Activated CD4-positive, alpha-beta memory T cell treated with anti-CD3 and anti-CD28 coated beads, Interleukin-2, amount 10 ng/mL, durations not matched to agents 7 days and 5 days (primary cell): Measurements from ENCODE around the gene NCEH1. TPM values are rescaled to one million over a fixed set of nuclear protein-coding genes. Genes with fewer than 3 reads are reported as not detected.
A peak's percentile ranks its signal among the peaks of the same experiment; 100 is the strongest.

ENCODE experiments used
- CTCF ChIA-PET: fragments of 350-600 bp; sonication (Branson Sonifier 250); formaldehyde crosslinking; loops from one replicate; lab custom pipeline; 2021; ENCODE audit warnings: antibody characterized with exemption, inconsistent platforms; lab: Charles Lee
- POLR2A ChIA-PET: fragments of 350-600 bp; sonication (Branson Sonifier 250); formaldehyde crosslinking; loops from one replicate; lab custom pipeline; 2021; ENCODE audit warnings: antibody characterized with exemption; lab: Charles Lee
- DNase-seq: peaks from one replicate; pipeline ENCODE4 v3.0.0-alpha.2; 2020
- H3K27ac Mint-ChIP-seq: one replicate; pipeline ENCODE4 v1.8.0; 2021; ENCODE audit warnings: mild to moderate bottlenecking, mixed read lengths
- H3K27me3 Mint-ChIP-seq: one replicate; pipeline ENCODE4 v1.8.0; 2021; ENCODE audit warnings: mixed read lengths
- H3K36me3 Mint-ChIP-seq: one replicate; pipeline ENCODE4 v1.8.0; 2021; ENCODE audit warnings: low read depth, mixed read lengths
- H3K4me1 Mint-ChIP-seq: one replicate; pipeline ENCODE4 v1.8.0; 2021; ENCODE audit warnings: mixed read lengths
- H3K4me3 Mint-ChIP-seq: one replicate; pipeline ENCODE4 v1.8.0; 2021; ENCODE audit warnings: mild to moderate bottlenecking, mixed read lengths
- H3K9me3 Mint-ChIP-seq: one replicate; pipeline ENCODE4 v1.8.0; 2021; ENCODE audit warnings: mixed read lengths
- total RNA-seq, 2 experiments: library from RNA; stranded (reverse); gene quantifications; one replicate each; pipeline ENCODE4 v1.2.3, GENCODE V29; 2021

NCEH1 gene
- total RNA-seq, 2 experiments from 2014 or later = 7.2 to 9.6 TPM

DNA sequence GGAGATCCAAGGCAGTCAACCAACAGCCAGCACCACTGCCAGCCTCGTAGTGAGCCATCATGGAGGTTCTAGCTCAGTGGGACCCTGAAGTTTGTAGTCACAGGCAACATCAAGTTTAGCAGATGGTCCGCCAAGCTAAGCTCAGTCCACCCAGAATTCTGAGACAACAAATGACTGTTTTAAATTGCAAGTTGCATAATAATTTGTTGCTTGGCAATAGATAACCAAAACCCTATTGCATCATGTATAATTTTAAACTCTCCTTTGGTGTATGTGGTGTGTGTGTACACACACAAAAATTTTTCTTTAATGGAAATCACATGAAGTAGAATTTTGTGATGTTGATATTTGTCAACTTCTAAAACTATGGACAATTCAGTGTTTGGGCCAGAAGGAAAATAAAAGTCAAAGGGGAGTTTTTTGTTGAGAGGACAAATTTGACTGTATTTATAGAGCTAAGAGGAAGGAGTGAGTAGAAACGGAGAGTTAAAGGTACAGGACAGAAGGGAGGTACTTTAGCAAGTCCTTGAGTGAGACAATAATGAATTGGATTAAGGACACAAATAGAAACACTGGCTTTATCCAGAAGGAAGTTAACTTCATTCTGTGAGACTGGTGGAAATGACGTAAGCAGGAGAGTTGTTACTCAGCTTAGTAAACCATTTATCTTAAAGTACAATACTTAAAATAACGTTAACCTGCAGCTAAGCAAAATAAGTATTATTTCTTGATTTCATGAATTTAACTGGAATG, 83.6 kb downstream of the NCEH1 start:
- no peak overlapping the region for H3K27ac Mint-ChIP-seq
- H3K27me3 Mint-ChIP-seq = no peaks in the 10 kb centered on the region
- peaks cover 4% of the 10 kb centered on the region for H3K4me1 Mint-ChIP-seq
- DNase-seq = no peak
- CTCF ChIA-PET = interaction anchor here (0.9 to 1.6 kb wide), 2 partner anchors 32 to 166 kb away, joined by 5 read pairs; no protein-coding TSS in a partner anchor
- H3K4me3 Mint-ChIP-seq = no peak overlapping the region
- POLR2A ChIA-PET = no interaction called here
- no peaks in the 10 kb centered on the region for H3K9me3 Mint-ChIP-seq
- no peaks in the 10 kb centered on the region for H3K36me3 Mint-ChIP-seq

DNA sequence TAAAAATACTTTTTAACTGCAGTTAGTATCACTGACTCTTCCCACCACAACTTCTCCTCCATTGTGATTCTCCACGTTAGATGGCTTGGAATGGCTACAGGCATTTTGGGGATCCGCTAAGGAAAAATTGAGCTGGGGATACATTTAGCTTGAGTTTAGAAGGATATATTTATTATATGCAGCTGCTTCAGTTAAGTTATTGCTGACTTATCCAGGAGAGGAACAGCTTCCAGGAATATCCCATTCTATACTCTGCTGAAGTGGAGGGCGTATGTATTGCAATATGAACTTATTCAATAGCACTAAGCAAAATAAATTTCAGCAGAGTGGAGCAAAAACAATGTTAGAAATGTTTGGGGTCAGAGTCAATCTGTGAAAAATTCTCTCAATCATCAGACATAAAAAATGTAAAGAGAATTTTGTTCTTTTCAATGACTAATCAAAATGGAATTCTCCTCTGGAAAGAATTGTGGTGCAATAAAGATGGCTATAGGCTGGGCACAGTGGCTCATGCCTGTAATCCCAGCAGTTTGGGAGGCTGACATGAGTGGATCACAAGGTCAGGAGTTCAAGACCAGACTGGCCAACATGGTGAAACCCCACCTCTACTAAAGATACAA, 84.7 kb downstream of the NCEH1 start:
- no peaks in the 10 kb centered on the region for H3K9me3 Mint-ChIP-seq
- H3K27me3 Mint-ChIP-seq = no peaks in the 10 kb centered on the region
- ChIA-PET CTCF (interaction anchor here (0.7 to 2.8 kb wide), 4 partner anchors 10 to 293 kb away, joined by 3 to 22 read pairs (median 4); no protein-coding TSS in a partner anchor), POLR2A (no interaction called here)
- H3K36me3 Mint-ChIP-seq = no peaks in the 10 kb centered on the region
- no peak overlapping the region for H3K27ac Mint-ChIP-seq
- DNase-seq = no peak
- peaks cover 4% of the 10 kb centered on the region for H3K4me1 Mint-ChIP-seq
- H3K4me3 Mint-ChIP-seq = no peak overlapping the region

DNA sequence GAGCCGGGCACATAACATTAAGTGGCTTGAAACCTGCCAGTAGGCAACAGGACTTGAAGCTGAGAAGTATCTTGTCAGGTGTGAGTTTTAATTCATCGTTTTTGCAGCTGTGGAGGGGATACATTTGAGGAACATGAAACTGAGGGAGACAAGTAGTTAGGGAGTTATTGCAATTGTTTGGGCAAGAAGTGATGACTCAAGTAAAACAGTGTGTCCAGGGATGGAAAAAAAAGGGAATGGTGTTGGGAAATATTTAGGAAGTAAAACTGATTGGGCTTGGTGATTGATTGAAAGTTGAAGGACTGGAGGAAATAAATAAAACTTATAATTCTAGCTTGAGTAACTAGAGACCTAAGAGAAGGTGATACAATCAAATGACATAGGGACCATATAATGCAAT, 85.5 kb downstream of the NCEH1 start:
- H3K27ac Mint-ChIP-seq = no peak overlapping the region
- H3K36me3 Mint-ChIP-seq = no peaks in the 10 kb centered on the region
- H3K4me3 Mint-ChIP-seq = no peak overlapping the region
- H3K4me1 Mint-ChIP-seq = peaks cover 4% of the 10 kb centered on the region
- H3K9me3 Mint-ChIP-seq = no peaks in the 10 kb centered on the region
- CTCF ChIA-PET = interaction anchor here (0.7 to 3.6 kb wide), 4 partner anchors 10 to 293 kb away, joined by 3 to 22 read pairs (median 11); no protein-coding TSS in a partner anchor
- DNase-seq = no peak
- no peaks in the 10 kb centered on the region for H3K27me3 Mint-ChIP-seq
- POLR2A ChIA-PET = no interaction called here

DNA sequence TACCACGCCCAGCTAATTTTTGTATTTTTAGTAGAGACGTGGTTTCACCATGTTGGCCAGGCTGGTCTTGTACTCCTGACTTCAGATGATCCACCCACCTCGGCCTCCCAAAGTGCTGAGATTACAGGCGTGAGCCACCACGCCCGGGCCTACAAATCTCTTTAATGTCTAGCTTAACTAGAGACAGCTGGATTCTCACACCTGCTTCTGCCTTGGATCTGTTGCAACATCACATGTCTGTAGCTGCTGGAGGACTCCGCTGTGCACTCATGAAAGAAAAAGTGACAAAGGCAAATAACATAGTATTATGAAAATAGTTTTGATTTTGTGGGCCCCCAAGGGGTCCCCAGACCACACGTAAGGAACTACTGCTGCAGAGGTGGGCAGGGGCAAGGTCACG, 85.9 kb downstream of the NCEH1 start:
- CTCF ChIA-PET = interaction anchor here (1.5 to 3.6 kb wide), 4 partner anchors 41 to 292 kb away, joined by 4 to 22 read pairs (median 12); no protein-coding TSS in a partner anchor
- H3K36me3 Mint-ChIP-seq = no peaks in the 10 kb centered on the region
- no peak for DNase-seq

DNA sequence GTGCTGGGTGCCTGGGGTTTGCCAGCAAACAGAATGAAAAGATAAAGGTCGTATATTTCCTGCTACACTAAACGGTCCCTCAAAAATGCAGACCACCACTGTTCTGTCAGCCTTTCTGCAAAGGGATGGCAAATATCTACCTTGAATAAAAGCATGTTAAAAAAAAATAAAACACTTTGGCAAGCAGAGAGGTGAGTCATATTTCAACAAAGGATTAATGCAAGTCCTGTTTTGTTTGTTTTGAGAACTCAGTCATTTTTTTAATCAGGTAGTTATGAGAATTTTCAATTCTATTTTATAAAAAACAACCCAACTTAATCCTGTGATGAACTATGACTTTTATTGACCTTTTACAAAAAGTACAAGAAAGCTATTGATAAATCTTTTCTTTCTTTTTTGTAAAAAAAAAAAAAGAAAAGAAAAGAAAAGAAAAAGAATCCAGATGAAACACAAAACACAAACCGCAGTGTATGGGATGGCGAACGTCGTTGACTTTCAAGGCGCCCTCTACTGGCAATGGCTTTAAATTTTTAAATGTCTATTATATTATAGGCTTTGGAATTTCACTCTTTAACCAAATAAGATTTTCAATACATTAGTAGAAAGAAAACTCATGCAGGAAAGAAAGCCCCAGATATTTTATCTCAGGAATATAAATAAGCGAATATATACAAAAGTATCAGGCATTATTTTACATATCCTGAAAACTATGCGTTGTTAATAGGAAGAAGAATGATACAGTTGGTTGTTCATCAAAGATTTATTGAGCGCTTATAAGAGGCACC, 87.8 kb downstream of the NCEH1 start:
- H3K4me1 Mint-ChIP-seq = peaks cover 4% of the 10 kb centered on the region

More for the DNA sequence above, 85.9 kb downstream of the NCEH1 start:
- Mint-ChIP-seq H3K9me3 (no peaks in the 10 kb centered on the region), H3K27me3 (no peaks in the 10 kb centered on the region), H3K4me1 (peaks cover 4% of the 10 kb centered on the region), H3K4me3 (no peak overlapping the region), H3K27ac (no peak overlapping the region)
- POLR2A ChIA-PET = no interaction called here

DNA sequence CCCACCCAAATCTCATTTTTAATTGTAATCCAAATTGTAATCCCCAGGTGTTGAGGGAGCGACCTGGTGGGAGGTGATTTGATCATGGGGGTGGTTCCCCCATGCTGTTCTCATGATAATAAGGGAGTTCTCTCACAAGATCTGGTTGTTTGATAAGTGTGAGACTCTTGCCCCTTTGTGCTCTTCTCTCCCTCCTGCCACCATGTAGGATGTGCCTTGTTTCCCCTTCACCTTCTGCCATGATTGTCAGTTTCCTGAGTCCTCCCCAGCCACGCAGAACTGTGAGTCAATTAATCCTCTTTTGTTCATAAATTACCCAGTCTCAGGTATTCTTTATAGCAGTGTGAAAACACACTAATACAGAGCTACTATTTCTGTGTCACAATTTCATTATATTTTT, 88.7 kb downstream of the NCEH1 start:
- CTCF ChIA-PET = interaction anchor here (0.7 to 5.8 kb wide), 20 partner anchors 9 to 290 kb away, joined by 3 to 33 read pairs (median 4); partner anchors contain the start of gene TNFSF10
- H3K9me3 Mint-ChIP-seq = no peaks in the 10 kb centered on the region
- H3K27me3 Mint-ChIP-seq = no peaks in the 10 kb centered on the region
- no peak overlapping the region for H3K27ac Mint-ChIP-seq
- DNase-seq = no peak
- no peak overlapping the region for H3K4me3 Mint-ChIP-seq
- POLR2A ChIA-PET = no interaction called here
- peaks cover 4% of the 10 kb centered on the region for H3K4me1 Mint-ChIP-seq
- H3K36me3 Mint-ChIP-seq = no peaks in the 10 kb centered on the region

More for the DNA sequence above, 87.8 kb downstream of the NCEH1 start:
- Mint-ChIP-seq H3K27ac (no peak overlapping the region), H3K27me3 (no peaks in the 10 kb centered on the region), H3K9me3 (no peaks in the 10 kb centered on the region), H3K36me3 (no peaks in the 10 kb centered on the region), H3K4me3 (no peak overlapping the region)
- ChIA-PET CTCF (interaction anchor here (0.6 to 5.8 kb wide), 31 partner anchors 9 to 1241 kb away, joined by 3 to 33 read pairs (median 4); partner anchors contain the start of gene TNFSF10), POLR2A (no interaction called here)
- peak; percentile 37 for DNase-seq

DNA sequence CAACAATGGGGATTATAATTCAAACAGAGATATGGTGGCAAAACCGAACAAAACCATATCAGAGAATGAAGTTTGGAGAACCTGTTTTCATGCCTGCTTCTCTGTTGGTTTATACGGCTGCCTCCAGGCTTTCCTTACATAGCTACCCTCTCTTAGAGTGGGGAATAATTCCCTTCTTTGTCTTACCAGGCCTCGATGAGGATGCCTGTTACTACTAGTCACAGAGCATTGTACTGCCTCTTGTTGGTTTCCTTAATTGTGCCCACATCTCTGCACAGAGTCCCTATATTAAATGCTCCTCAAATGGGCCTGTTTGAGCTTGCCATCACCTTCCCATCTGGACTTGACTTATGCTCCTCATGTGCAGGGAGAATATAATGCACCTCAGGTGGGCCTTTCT, 92.9 kb downstream of the NCEH1 start:
- peaks cover 16% of the 10 kb centered on the region for H3K4me1 Mint-ChIP-seq
- H3K4me3 Mint-ChIP-seq = no peak overlapping the region
- peaks cover 4% of the 10 kb centered on the region for H3K9me3 Mint-ChIP-seq
- H3K27ac Mint-ChIP-seq = no peak overlapping the region
- ChIA-PET POLR2A (no interaction called here), CTCF (interaction anchor here (0.7 to 5.8 kb wide), 3 partner anchors 22 to 206 kb away, joined by 3 to 33 read pairs (median 3); no protein-coding TSS in a partner anchor)
- DNase-seq = no peak
- H3K27me3 Mint-ChIP-seq = no peaks in the 10 kb centered on the region
- no peaks in the 10 kb centered on the region for H3K36me3 Mint-ChIP-seq

DNA sequence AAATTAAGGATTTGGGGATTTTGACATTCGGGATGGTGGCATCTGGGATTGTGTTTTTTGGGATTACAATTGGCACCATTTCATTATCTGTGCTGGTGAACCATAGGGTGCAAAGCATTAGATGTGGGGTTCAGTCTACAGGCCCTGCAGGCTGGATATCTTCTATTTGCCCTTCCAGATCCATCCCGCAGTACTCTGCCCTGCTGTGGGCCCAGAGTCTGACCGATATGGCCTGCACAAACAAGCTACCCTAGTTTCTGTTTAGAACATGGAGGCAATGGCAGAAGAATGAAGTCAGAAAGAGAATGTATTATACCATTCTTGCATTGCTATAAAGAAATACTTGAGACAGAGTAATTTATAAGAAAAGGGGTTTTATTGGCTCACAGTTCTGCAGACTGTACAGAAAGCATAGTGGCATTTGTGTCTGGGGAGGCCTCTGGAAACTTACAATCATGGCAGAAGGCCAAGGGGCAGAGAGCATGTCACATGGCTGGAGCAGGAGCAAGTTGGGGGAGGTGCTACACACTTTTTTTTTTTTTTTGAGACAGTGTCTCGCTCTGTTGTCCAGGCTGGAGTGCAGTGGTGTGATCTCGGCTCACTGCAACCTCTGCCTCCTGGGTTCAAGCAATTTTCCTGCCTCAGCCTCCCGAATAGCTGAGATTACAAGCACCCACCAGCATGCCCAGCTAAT, 93.7 kb downstream of the NCEH1 start:
- Mint-ChIP-seq H3K36me3 (no peaks in the 10 kb centered on the region), H3K27ac (no peak overlapping the region), H3K27me3 (no peaks in the 10 kb centered on the region), H3K9me3 (peaks cover 4% of the 10 kb centered on the region), H3K4me3 (no peak overlapping the region), H3K4me1 (peaks cover 12% of the 10 kb centered on the region)
- DNase-seq = no peak
- ChIA-PET CTCF (interaction anchor here (0.7 to 1.5 kb wide), 3 partner anchors 22 to 207 kb away, joined by 3 to 5 read pairs (median 3); no protein-coding TSS in a partner anchor), POLR2A (no interaction called here)

DNA sequence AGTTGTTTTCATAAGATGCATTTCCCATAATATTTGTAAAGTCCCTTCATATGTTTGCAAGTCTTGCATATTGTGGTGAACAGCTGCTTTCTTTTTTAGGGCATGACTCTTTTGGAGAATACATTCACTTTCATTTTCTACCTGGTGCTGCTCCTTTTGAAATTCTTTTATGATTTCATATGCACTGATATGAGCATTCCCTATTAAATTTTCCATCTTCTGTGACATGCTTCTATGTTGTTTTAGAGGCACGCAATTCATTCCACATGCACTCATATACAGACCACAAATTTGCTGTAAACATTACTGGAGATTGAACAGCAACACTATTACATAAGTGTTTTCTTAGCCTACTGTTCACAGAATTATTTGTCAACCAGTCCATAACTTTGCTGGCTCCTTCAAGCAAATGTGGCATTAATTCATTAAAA, 94.8 kb downstream of the NCEH1 start:
- DNase-seq = no peak
- Mint-ChIP-seq H3K36me3 (no peaks in the 10 kb centered on the region), H3K9me3 (peaks cover 4% of the 10 kb centered on the region), H3K27me3 (no peaks in the 10 kb centered on the region), H3K4me1 (peaks cover 12% of the 10 kb centered on the region), H3K4me3 (no peak overlapping the region), H3K27ac (no peak overlapping the region)
- ChIA-PET POLR2A (no interaction called here), CTCF (interaction anchor here (1.5 kb wide), 2 partner anchors 10 to 21 kb away, joined by 3 to 5 read pairs; no protein-coding TSS in a partner anchor)

DNA sequence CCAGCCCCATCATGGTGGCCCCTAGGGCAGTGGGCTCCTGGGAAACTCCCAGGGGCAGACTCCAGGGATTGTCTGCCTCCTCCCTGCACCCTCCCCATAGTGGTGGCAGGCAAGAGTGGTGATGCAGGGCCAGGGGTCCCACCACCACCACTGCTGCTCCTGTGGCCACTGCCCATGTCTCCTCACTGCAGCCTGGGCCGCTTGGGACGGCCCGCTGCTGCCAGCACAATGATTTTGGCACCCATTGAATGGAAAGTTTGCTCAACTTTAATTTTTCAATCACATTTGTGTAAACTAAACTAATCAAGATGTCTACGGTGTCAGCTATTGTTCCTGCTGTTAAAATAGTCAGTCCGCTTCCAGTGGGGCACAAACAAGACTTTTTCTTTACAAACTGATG, 95.6 kb downstream of the NCEH1 start:
- Mint-ChIP-seq H3K9me3 (peaks cover 4% of the 10 kb centered on the region), H3K36me3 (no peaks in the 10 kb centered on the region), H3K4me3 (no peak overlapping the region), H3K27me3 (no peaks in the 10 kb centered on the region), H3K4me1 (peaks cover 12% of the 10 kb centered on the region), H3K27ac (no peak overlapping the region)
- POLR2A ChIA-PET = no interaction called here
- no peak for DNase-seq
- CTCF ChIA-PET = interaction anchor here (0.5 to 1.5 kb wide), 3 partner anchors 10 to 20 kb away, joined by 3 to 5 read pairs (median 3); no protein-coding TSS in a partner anchor

DNA sequence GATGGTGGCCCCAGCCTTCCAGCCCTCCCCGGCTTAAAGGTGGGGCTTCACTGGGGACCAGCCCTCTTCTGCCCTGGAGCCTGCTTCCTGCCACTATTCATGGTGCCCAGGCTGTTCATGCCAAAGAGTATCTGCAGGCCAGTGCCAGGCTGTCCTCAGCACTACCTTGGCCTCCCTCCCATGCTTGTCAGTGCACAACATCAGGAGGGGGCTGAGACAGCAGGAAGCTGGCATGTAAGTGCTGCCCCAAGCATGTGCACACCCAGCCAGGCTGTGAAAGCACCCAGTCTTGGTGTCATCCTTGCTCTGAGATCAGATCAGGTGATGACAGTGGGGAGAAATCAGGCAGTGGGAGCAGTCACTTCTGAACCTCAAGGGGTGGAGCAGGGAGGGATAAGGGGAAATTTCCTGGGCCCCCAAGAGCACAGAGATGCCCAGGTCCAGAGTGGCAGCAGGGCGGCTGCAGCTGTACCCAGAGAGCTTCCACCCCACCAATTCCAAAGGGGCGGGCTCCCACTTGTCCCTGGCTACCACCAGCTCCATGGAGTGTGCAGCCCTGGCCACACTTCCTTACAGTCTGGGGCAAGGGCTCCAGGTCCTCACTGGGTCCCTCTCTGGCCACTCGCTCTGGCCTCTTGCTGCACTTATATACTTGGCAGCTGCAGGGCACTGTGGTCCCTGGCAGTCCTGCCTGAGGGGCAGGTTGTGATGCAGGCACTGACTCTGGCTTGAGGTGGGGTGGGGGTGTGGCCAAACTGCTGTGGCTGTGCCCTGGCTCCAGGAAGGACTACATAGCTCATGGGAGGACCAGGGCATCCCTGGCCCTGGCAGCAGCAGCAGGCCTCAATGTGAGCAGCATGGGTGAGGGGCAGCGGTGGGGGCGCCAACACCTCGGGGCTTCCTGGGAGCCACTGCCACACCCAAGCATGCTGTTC, 96.3 kb downstream of the NCEH1 start:
- Mint-ChIP-seq H3K9me3 (peaks cover 4% of the 10 kb centered on the region), H3K4me3 (no peak overlapping the region), H3K4me1 (peaks cover 12% of the 10 kb centered on the region), H3K27me3 (no peaks in the 10 kb centered on the region), H3K36me3 (no peaks in the 10 kb centered on the region), H3K27ac (no peak overlapping the region)
- no peak for DNase-seq
- POLR2A ChIA-PET = interaction anchor here (0.7 kb wide), 1 partner anchor 52 kb away, joined by 3 read pairs; no protein-coding TSS in a partner anchor
- CTCF ChIA-PET = interaction anchor here (0.5 to 1.5 kb wide), 4 partner anchors 11 to 23 kb away, joined by 3 read pairs; no protein-coding TSS in a partner anchor
